Activated effector memory CD4-positive, alpha-beta T cell treated with Interleukin-2 at 50 U/mL for 16 hours (primary cell): Measurements from ENCODE around the gene MEGF6.
"Not testable (repeated sequence)": the region's sequence is repeated elsewhere in the genome, so short reads cannot be mapped to it uniquely, and the experiment has no call there.

Experiments
- DNase-seq: peaks from one replicate; pipeline ENCODE4 v3.0.0-alpha.2; 2020

MEGF6 gene

GRCh38 chr1:3590951-3591865, 20.1 kb downstream of the MEGF6 start:
- DNase-seq, result no peak

- no peak for DNase-seq
Observed at GRCh38 chr1:3590139-3590763, 21.1 kb downstream of the MEGF6 start.

- DNase-seq, result no peak
Observed at GRCh38 chr1:3588395-3588794, 22.9 kb downstream of the MEGF6 start.

DNA sequence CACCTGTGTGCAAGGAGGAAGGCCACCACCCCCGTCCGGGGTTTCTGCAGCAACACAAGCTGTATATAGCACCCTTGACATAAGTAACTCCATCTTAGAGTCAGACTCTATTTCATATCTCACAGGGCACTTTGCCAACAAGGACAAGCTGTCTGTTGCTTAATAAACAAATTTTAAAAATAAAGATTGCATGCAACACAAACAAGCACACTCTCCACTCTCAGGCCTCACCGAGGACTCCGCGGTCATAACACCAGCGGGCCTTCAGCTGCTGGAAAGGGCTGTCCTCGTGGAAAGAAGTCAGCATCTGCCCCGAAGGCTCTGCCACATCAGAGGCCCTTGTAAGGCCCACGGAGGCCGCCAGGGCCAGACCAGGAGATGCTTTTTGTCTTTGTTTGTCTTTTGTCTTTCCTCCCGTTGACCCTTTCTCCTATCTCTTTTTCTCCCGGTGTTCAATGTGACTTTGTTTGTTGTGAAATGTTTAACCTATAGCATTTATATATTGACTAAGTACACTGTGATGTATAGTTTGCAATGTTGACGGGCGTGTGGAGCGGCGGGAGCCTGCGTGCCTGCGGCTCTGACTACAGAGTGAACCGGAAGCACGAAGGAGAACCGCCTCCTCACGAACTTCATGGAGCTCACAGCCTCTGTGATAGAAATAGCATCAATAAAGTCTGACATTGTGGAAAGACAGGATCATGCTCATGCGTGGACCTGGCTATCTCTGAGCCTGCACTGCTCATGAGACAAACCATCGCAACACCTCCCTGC, 24.1 kb downstream of the MEGF6 start:
- no peak for DNase-seq

DNA sequence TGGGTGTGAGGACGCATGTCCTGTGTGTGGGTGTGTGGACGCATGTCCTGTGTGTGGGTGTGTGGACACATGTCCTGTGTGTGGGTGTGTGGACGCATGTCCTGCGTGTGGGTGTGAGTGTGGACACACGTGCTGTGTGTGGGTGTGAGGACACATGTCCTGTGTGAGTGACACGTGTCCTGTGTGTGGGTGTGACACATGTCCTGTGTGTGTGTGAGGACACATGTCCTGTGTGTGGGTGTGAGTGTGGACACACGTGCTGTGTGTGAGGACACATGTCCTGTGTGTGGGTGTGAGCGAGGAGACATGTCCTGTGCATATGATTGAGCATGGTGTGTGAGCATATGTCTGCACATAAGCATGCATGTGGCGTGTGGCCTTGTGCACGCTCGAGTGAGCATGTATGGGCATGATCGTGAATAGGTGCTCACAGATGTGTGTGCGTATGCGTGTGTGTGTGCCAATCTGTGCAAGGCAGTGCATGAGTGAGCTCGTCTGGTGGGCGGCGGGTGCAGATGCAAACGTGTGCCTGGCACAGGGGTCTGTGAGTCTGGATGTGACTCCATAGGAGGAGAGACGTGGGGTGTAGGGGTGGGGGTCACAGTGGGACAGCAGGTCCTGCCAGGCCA, 25.3 kb downstream of the MEGF6 start:
- DNase-seq, result no peak

DNA sequence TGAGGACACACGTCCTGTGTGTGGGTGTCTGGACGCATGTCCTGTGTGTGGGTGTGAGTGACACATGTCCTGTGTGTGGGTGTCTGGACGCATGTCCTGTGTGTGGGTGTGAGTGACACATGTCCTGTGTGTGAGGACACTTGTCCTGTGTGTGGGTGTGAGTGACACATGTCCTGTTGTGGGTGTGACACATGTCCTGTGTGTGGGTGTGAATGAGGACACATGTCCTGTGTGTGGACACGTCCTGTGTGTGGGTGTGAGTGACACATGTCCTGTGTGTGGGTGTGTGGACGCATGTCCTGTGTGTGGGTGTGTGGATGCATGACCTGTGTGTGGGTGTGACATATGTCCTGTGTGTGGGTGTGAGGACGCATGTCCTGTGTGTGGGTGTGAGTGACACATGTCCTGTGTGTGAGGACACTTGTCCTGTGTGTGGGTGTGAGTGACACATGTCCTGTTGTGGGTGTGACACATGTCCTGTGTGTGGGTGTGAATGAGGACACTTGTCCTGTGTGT, 25.9 kb downstream of the MEGF6 start:
- DNase-seq, result not testable (repeated sequence)

GRCh38 chr1:3584915-3585314, 26.4 kb downstream of the MEGF6 start:
- no peak for DNase-seq

GRCh38 chr1:3583751-3584150, 27.6 kb downstream of the MEGF6 start:
- DNase-seq, result not testable (repeated sequence)

DNA sequence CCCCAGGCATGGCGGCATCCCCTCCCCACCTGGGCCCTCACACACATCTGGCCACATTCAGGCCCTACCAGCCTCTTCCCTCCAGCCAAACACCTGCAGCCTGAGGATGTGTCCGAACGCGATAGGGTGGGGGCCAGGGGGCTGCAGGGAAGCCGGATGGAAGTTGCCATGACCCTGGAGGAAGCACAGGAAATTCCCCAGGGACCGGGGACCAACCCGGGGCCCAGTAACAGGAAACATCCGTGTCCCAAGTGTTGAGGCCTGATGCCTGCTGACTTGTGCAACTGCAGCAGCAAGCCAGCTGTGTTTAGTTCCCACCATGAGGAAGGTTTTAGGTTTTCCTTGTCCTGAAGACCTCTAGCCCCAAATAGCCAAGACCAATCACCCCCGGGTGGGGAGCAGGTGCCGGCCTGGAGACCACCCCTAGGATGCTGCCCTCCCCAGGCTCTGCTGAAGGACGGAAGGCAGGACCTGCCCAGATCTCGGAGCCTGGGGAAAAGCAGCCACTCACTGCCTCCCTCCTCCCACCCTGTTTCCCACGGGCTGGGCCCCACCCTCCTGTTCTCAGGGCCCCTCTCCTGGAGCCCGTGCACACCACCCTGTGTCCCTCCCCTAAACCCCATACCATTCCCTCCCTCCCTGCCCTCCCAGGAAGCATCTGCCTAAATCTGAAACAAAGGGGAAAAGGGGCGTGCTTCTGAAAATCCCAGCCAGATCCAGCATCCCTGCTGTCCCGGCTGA, 29.8 kb downstream of the MEGF6 start:
- DNase-seq, result no peak

DNA sequence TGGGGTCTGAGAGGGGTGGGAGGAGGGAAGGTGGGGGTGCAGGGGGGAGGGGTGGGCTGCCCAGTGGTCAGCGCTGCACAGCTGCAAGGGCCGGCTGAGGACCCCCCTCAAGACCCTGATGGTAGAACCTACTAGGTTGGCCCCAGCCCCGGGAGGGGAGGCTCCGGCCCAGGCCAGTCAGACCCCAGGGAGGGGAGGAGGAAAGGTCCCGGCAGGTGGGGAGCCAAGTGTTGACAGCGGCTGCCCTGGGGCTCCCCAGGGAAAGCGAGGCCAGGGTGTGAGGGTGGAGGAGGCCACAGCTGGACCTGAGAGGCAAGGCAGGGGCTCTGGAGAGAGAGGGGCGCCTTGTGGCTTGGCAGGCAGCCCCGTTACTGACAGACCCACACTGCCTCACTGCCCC, 31.1 kb downstream of the MEGF6 start:
- no peak for DNase-seq

GRCh38 chr1:3579626-3580025, 31.7 kb downstream of the MEGF6 start:
- no peak for DNase-seq

- no peak for DNase-seq
Observed at GRCh38 chr1:3578906-3579305, 32.4 kb downstream of the MEGF6 start.

DNA sequence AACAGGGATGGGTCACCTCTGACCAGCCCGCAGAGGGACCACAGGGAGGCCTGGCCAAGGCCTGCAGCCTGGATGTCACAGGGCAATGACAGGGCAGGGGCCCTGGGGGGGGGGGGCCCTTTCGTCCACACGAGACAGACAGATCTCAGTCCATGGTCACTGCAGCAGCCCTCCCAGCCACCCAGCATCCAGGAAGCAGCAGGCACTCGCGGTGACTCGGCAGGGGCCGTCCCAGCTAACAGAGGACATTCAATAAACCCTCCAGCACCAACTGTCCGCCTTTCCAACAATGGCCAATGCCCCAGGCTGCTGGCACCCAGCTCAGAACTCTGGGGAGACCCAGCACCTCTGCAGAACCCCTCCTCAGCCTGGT, 32.9 kb downstream of the MEGF6 start:
- no peak for DNase-seq

GRCh38 chr1:3577711-3578432, 33.4 kb downstream of the MEGF6 start:
- DNase-seq, result no peak

GRCh38 chr1:3577300-3577699, 34.0 kb downstream of the MEGF6 start:
- DNase-seq, result no peak

GRCh38 chr1:3575993-3576392, 35.3 kb downstream of the MEGF6 start:
- no peak for DNase-seq

DNA sequence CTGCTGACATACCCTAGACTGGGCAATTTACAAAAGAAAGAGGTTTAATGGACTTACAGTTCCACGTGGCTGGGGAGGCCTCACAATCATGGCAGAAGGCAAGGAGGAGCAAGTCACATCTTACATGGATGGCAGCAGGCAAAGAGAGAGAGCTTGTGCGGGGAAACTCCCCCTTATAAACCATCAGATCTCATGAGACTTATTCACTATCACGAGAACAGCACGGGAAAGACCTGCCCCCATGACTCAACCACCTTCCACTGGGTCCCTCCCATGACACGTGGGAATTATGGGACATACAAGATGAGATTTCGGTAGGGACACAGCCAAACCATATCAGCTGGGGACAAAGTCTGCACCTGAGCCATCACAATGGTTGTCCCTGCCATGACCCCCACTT, 35.8 kb downstream of the MEGF6 start:
- DNase-seq, result not testable (repeated sequence)

DNA sequence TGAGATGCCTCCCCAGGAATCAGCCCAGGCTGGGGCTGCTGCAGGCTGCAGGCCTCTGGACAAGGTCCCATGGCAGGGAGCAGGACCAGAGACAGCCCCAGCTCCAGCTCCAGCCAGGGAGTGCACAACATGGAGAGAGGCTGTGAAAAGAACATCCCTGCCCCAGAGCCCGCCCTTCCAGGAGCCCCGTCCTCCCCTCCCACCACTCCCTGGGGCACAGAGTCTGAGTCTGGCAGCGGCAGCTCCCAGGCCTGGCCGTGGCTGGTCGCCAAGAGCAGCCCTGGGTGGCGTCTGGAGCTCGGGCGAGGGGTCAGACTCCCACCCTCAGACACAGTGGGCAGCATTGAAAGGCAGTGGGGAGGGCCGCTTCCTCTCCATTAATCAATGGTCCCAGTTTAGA, 37.8 kb downstream of the MEGF6 start:
- DNase-seq, result no peak

DNA sequence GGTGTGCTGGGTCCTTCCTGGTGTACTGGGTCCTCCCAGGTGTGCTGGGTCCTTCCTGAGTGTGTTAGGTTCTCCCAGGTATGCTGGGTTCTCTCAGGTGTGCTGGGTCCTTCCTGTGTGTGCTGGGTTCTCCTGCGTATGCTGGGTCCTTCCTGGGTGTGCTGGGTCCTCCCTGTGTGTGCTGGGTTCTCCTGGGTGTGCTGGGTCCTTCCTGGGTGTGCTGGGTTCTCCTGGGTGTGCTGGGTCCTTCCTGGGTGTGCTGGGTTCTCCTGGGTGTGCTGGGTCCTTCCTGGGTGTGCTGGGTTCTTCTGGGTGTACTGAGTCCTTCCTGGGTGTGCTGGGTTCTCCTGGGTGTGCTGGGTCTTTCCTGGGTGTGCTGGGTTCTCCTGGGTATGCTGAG, 38.7 kb downstream of the MEGF6 start:
- not testable (repeated sequence) for DNase-seq

DNA sequence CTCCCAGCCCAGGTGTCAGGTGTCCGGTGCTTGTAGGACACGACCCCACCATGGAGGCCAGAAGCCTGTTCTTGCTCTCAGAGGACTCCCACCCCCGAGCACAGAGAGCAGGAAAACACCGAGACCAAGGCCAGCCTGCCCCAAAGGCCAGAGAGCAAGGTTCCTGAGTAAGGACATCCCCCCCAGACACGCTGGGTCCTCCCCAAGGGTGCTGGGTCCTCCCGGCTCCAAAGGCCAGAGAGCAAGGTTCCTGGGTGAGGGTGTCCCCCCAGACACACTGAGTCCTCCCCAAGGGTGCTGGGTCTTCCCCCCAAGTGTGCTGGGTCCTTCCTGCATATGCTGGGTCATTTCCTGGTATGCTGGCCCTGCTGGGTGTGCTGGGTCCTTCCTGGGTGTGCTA, 40.0 kb downstream of the MEGF6 start:
- no peak for DNase-seq
